Stimulated activated naive CD8-positive, alpha-beta T cell treated with anti-CD3 and anti-CD28 coated beads, Interleukin-15, Interleukin-2, amounts not matched to agents 100 ng/mL and 50 ng/mL, for 24 hours (primary cell): Measurements from ENCODE around the gene FBXL13.
"Not testable (repeated sequence)": the region's sequence is repeated elsewhere in the genome, so short reads cannot be mapped to it uniquely, and the experiment has no call there.

ENCODE experiments used
- H3K27ac Mint-ChIP-seq: one replicate; pipeline ENCODE4 v1.8.0; 2021; ENCODE audit warnings: mild to moderate bottlenecking, mixed read lengths
- H3K27me3 Mint-ChIP-seq: one replicate; pipeline ENCODE4 v1.8.0; 2021; ENCODE audit warnings: mixed read lengths
- H3K36me3 Mint-ChIP-seq: one replicate; pipeline ENCODE4 v1.8.0; 2021; ENCODE audit warnings: low read depth, mixed read lengths
- H3K4me1 Mint-ChIP-seq: one replicate; pipeline ENCODE4 v1.8.0; 2021; ENCODE audit warnings: low read depth, mixed read lengths
- H3K4me3 Mint-ChIP-seq: one replicate; pipeline ENCODE4 v1.8.0; 2021; ENCODE audit warnings: mild to moderate bottlenecking, mixed read lengths
- H3K9me3 Mint-ChIP-seq: one replicate; pipeline ENCODE4 v1.8.0; 2021; ENCODE audit warnings: mixed read lengths

FBXL13 gene

DNA sequence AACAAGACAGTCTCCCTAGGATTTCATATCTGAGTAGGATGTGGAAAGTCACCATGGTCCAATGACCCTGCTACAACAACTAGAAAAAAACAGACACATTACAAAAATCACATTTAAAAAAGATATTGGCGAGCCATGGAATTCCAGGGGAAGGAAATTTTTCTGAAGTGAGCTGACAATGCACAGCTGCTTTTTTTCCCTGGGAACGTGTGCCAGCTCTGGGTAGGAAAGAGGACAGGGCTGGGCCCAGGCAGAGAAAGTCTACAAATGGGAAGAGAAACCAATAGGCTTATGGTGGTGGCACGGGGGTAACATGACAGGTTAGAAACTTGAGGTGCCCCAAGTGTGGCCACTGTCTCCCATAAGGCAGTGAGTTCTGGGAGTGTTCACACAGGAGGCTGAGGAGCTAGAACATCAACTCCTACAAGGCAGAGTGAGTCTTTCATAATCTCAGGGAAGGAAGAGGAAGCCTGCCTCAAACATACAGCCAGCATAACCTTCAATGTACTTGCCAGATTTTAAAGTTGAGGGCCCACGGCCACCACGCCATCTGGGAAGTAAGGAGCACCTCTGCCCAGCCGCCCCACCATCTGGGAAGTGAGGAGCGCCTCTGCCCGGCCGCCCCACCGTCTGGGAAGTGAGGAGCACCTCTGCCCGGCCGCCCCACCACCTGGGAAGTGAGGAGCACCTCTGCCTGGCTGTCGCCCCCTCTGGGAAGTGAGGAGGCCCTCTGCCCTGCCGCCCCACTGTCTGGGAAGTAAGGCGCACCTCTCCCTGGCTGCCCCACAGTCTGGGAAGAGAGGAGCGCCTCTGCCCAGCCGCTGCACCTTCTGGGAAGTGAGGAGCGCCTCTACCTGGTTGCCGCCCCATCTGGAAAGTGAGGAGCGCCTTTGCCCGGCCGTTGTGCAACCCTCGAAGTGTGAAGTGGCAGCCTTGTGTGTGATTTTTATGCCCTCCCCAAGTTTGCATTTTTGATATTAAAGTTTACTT is 5.9 kb downstream of the FBXL13 start:
- Mint-ChIP-seq H3K36me3 (no peaks in the 10 kb centered on the region), H3K4me3 (no peak overlapping the region), H3K27ac (no peak overlapping the region), H3K9me3 (no peaks in the 10 kb centered on the region), H3K27me3 (no peaks in the 10 kb centered on the region), H3K4me1 (peaks cover 4% of the 10 kb centered on the region)

DNA sequence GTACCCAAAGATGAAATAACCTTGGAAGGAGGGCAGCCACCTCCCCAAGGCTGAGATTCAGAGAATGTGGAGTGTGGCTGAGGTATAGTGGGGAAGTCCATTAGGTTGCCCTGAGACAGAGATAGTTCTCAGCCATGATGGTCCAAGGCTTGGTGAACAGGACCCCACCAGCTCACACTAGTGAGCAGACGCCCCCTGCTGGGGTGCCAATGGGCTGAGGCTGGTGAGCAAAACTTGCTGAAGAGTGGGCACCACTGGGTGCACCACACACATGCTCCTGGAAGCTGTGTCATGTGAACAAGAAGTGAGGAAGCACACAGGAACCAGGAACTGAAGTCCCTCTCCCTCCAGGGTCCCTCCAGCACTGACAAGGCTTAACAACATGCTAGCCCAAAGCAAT is 8.9 kb downstream of the FBXL13 start:
- Mint-ChIP-seq H3K36me3 (no peaks in the 10 kb centered on the region), H3K27ac (no peak overlapping the region), H3K9me3 (no peaks in the 10 kb centered on the region), H3K4me1 (no peaks in the 10 kb centered on the region), H3K27me3 (no peaks in the 10 kb centered on the region), H3K4me3 (no peak overlapping the region)

DNA sequence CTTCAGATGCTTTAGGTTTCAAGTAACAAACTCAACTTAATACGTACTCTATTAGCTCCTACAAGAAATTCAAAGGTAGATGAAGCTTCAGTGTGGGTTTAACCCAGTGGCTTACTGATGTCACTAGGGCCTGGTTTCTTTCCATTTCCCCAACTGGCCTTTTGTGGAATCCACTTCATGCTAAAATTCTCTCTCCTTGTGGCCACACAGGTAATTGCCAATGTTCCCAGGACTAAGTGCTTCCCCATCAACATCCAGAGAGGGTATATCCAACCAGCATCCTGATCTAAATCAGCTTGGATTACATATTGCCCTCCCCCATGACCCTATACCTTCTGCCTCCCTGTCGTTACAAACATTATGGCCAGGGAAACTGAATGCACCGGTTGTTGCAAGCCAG is 10.7 kb downstream of the FBXL13 start:
- no peak overlapping the region for H3K4me3 Mint-ChIP-seq
- H3K9me3 Mint-ChIP-seq = no peaks in the 10 kb centered on the region
- H3K36me3 Mint-ChIP-seq = no peaks in the 10 kb centered on the region
- no peaks in the 10 kb centered on the region for H3K4me1 Mint-ChIP-seq
- H3K27ac Mint-ChIP-seq = no peak overlapping the region
- H3K27me3 Mint-ChIP-seq = no peaks in the 10 kb centered on the region

DNA sequence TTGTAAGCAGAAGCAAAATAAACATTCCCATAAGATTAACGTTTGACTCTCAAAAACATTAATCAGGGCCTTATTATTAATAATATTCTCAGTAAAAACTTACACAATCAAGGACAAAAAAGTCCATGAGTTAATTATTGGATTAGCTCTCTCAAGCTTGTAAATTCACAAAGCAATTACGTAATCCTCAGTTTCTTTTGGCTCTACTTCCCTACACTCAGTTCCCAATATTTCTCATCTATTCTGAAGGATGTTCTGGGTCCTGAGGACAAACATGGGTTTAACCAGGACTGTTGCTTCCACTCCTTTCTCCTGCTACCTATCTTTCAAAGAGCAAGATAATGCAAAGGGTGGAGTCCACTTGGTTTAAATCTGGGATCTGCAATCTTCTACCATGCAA is 15.1 kb downstream of the FBXL13 start:
- H3K27me3 Mint-ChIP-seq = no peaks in the 10 kb centered on the region
- no peaks in the 10 kb centered on the region for H3K4me1 Mint-ChIP-seq
- H3K4me3 Mint-ChIP-seq = no peak overlapping the region
- H3K9me3 Mint-ChIP-seq = no peaks in the 10 kb centered on the region
- H3K27ac Mint-ChIP-seq = no peak overlapping the region
- no peaks in the 10 kb centered on the region for H3K36me3 Mint-ChIP-seq

DNA sequence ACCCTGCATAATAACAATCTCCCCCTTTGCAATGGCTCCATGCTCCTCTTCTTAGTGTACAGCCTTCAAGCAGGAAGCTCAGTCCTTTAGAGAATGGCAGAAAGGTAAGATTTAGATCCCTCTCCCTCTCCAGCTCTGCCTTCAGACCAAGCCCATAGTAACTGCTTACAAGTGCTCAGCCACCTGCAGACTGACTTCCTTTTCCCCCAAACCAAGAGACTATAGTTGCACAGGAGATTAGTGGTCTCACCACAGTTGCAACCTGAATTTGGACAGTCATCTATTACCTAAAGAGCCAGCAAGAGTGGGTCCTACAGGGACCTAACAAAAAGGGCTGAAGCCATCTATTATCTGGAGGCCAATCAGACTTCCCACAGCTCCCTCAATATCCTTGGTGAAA is 16.5 kb downstream of the FBXL13 start:
- no peak overlapping the region for H3K4me3 Mint-ChIP-seq
- H3K9me3 Mint-ChIP-seq = no peaks in the 10 kb centered on the region
- H3K4me1 Mint-ChIP-seq = no peaks in the 10 kb centered on the region
- no peaks in the 10 kb centered on the region for H3K27me3 Mint-ChIP-seq
- H3K36me3 Mint-ChIP-seq = no peaks in the 10 kb centered on the region
- no peak overlapping the region for H3K27ac Mint-ChIP-seq

DNA sequence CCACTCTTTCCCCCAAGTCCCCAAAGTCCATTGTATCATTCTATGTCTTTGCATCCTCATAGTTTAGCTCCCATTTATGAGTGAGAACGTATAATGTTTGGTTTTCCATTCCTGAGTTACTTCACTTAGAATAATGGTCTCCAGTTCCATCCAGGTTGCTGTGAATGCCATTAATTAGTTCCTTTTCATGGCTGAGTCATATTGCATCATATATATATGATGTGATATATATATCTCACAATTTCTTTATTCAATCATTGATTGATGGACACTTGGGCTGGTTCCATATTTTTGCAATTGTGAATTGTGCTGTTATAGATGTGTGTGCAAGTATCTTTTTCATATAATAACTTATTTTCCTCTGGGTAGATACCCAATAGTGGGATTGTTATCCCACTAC is 18.6 kb downstream of the FBXL13 start:
- not testable (repeated sequence) for H3K4me3 Mint-ChIP-seq, H3K27me3 Mint-ChIP-seq, H3K36me3 Mint-ChIP-seq, H3K27ac Mint-ChIP-seq, H3K9me3 Mint-ChIP-seq, H3K4me1 Mint-ChIP-seq

DNA sequence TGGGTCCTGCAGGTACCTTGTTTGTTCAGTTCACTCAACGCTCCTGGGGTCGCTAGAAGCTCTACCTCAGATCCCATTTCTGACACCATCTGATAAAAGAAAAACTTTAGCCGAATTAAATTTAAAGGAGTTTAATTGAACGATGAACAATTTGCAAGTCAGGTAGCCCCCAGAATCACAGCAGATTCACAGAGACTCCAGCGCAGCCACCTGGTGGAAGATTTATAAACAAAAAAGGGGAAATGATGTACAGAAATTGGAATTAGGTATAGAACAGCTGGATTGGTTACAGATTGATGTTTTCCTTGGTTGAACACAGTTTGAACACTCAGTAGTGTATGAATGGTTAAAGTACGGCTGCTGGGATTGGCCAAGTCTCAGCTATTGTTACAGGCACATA is 23.1 kb downstream of the FBXL13 start:
- no peak overlapping the region for H3K4me3 Mint-ChIP-seq
- H3K36me3 Mint-ChIP-seq = peaks cover 14% of the 10 kb centered on the region
- no peaks in the 10 kb centered on the region for H3K27me3 Mint-ChIP-seq
- H3K4me1 Mint-ChIP-seq = no peaks in the 10 kb centered on the region
- no peak overlapping the region for H3K27ac Mint-ChIP-seq
- H3K9me3 Mint-ChIP-seq = no peaks in the 10 kb centered on the region

DNA sequence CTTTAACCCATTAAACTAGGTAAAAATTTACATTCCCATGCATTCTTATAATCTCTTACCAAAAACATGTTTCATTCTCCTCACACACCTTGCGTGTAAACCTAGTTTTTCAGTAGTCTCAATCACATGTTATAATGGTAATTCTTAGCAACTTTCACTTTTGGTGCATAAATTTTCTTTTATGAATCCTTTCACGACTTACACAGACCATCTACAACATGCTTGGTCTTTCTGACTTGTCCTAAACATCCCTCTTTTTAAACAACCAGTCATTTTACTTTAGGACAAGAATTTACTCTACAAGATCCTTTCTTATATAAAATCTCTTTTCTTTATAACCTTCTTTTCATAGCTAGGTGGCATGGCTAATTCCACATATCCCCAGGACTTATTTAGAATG is 25.8 kb downstream of the FBXL13 start:
- no peaks in the 10 kb centered on the region for H3K4me1 Mint-ChIP-seq
- no peak overlapping the region for H3K4me3 Mint-ChIP-seq
- H3K27ac Mint-ChIP-seq = no peak overlapping the region
- no peaks in the 10 kb centered on the region for H3K27me3 Mint-ChIP-seq
- no peaks in the 10 kb centered on the region for H3K9me3 Mint-ChIP-seq
- peaks cover 14% of the 10 kb centered on the region for H3K36me3 Mint-ChIP-seq

DNA sequence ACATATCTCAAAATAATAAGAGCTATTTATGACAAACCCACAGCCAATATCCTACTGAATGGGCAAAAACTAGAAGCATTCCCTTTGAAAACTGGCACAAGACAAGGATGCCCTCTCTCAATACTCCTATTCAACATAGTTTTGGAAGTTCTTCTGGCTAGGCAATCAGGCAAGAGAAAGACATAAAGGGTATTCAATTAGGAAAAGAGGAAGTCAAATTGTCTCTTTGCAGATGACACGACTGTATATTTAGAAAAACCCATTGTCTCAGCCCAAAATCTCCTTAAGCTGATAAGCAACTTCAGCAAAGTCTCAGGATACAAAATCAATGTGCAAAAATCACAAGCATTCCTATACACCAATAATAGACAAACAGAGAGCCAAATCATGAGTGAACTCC is 32.8 kb downstream of the FBXL13 start:
- H3K9me3 Mint-ChIP-seq, H3K36me3 Mint-ChIP-seq, H3K27me3 Mint-ChIP-seq, H3K27ac Mint-ChIP-seq, H3K4me3 Mint-ChIP-seq, H3K4me1 Mint-ChIP-seq: not testable (repeated sequence)

DNA sequence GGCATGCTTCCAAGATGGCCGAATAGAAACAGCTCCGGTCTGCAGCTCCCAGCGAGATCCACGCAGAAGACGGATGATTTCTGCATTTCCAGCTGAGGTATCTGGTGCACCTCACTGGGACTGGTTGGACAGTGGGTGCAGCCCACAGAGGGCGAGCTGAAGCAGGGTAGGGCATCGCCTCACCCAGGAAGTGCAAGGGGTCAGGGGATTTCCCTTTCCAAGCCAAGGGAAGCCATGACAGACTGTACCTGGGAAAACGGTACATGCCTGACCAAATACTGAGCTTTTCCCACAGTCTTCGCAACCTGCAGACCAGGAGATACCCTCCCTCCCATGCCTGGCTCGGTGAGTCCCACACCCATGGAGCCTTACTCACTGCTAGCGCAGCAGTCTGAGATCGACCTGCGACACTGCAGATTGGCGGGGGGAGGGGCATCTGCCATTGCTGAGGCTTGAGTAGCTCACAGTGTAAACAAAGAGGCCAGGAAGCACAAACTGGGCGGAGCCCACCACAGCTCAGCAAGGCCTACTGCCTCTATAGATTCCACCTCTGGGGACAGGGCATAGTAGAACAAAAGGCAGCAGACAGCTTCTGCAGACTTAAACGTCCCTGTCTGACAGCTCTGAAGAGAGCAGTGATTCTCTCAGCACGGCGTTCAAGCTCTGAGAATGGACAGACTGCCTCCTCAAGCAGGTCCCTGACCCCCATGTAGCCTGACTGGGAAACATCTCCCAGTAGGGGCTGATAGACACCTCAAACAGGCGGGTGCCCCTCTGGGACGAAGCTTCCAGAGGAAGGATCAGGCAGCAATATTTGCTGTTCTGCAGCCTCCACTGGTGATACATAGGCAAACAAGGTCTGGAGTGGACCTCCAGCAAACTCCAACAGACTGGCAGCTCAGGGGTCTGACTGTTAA is 36.5 kb downstream of the FBXL13 start:
- not testable (repeated sequence) for H3K27ac Mint-ChIP-seq, H3K4me3 Mint-ChIP-seq, H3K4me1 Mint-ChIP-seq, H3K36me3 Mint-ChIP-seq, H3K9me3 Mint-ChIP-seq, H3K27me3 Mint-ChIP-seq

DNA sequence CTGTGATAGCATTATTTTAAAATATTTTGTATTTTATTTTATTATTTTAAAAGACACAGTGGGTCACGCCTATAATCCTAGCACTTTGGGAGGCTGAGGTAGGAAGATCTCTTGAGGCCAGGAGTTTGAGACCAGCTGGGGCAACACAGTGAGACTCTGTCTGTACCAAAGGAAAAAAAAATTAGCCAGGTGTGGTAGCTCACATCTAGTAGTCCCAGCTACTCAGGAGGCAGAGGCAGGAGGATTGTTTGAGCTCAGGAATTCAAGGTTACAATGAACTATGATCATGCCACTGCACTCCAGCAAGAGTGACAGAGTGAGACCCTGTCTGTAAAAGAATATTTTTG is 37.1 kb downstream of the FBXL13 start:
- Mint-ChIP-seq H3K36me3 (no peaks in the 10 kb centered on the region), H3K4me1 (no peaks in the 10 kb centered on the region), H3K27me3 (no peaks in the 10 kb centered on the region), H3K27ac (no peak overlapping the region), H3K4me3 (no peak overlapping the region), H3K9me3 (no peaks in the 10 kb centered on the region)

DNA sequence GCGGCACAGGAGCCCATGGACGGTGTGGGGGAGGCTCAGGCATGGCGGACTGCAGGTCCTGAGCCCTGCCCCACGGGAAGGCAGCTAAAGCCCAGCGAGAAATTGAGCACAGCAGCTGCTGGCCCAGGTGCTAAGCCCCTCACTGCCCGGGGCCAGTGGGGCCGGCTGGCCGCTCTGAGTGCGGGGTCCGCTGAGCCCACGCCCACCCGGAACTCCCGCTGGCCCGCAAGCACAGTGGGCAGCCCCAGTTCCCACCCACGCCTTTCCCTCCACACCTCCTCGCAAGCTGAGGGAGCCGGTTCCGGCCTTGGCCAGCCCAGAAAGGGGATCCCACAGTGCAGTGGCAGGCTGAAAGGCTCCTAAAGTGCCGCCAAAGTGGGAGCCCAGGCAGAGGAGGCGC is 40.3 kb downstream of the FBXL13 start:
- not testable (repeated sequence) for H3K27me3 Mint-ChIP-seq, H3K9me3 Mint-ChIP-seq, H3K4me3 Mint-ChIP-seq, H3K27ac Mint-ChIP-seq, H3K36me3 Mint-ChIP-seq, H3K4me1 Mint-ChIP-seq

DNA sequence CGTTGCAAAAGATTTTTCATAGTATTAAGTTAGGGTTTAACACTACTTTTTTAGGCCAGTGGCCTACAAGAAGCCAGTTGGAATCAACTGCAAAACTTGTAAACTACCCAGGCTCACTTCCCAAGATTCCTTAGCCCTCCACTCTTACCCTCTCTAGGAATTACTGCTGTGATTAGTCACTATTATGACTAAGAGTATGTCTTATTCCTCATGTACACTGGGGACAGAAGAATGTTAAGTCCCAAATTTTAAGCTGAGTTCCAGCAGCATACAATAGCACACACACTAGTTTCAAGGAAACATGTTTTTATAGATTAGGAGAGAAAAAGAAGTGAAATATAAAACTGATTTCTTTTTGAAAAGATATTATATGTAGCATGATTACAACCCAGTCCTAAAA is 42.8 kb downstream of the FBXL13 start:
- no peaks in the 10 kb centered on the region for H3K27me3 Mint-ChIP-seq
- H3K4me1 Mint-ChIP-seq = no peaks in the 10 kb centered on the region
- H3K9me3 Mint-ChIP-seq = no peaks in the 10 kb centered on the region
- H3K36me3 Mint-ChIP-seq = no peaks in the 10 kb centered on the region
- H3K4me3 Mint-ChIP-seq = no peak overlapping the region
- H3K27ac Mint-ChIP-seq = no peak overlapping the region

DNA sequence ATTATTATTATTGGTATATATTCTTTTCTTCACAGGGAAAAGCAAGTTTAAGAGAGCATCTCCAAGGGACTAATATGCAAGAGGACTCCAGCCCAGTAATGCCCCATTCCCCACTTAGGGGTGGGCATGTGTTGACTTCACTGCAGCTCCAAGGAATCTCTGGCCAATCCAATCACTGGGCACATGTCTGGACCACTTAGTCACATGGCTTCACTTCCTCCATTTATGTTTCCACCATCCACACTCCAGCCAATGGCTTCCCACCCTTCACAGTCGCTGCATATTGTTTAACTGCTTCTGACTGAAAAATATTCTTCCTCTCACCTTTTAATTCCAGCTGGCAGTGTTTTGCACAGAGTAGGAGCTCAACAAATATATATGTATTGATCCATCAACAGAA is 43.6 kb downstream of the FBXL13 start:
- Mint-ChIP-seq H3K9me3 (no peaks in the 10 kb centered on the region), H3K27ac (no peak overlapping the region), H3K4me1 (no peaks in the 10 kb centered on the region), H3K4me3 (no peak overlapping the region), H3K36me3 (no peaks in the 10 kb centered on the region), H3K27me3 (no peaks in the 10 kb centered on the region)

DNA sequence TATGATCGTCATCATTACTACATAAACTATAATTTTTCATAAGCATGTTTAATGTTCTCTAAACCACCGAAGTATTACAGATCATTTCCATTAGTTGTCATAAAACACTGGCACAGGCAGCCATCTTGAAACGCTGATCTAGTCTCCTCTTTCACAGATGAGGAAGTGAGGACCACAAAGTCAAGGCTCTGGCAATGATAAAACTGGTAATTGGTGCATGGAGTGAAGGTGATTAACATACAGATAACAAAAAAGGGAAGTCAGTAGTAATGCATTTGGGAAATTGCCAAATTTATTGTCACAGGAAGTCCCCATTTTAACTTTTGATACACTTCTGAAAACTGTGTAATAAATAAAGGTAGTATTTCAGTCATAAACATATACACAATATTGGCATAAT is 49.3 kb downstream of the FBXL13 start:
- no peaks in the 10 kb centered on the region for H3K27me3 Mint-ChIP-seq
- no peak overlapping the region for H3K27ac Mint-ChIP-seq
- no peaks in the 10 kb centered on the region for H3K4me1 Mint-ChIP-seq
- H3K4me3 Mint-ChIP-seq = no peak overlapping the region
- peaks cover 9% of the 10 kb centered on the region for H3K36me3 Mint-ChIP-seq
- peaks cover 9% of the 10 kb centered on the region for H3K9me3 Mint-ChIP-seq
